CD4-positive, alpha-beta T cell treated with Interferon alpha-2 for 1 hour (primary cell): ENCODE data around the gene CHL1.

Experiments
- DNase-seq, 2 donors: peaks; one replicate each; pipeline ENCODE4 v3.0.0-alpha.2; 2020 to 2022

Gene CHL1

GRCh38 chr3:228442-229182 is 32.0 kb downstream of the CHL1 start:
- no peak for DNase-seq

- DNase-seq, result no peak
These were observed 32.7 kb downstream of the CHL1 start for GRCh38 chr3:229183-229661.

GRCh38 chr3:236881-237280 is 40.3 kb downstream of the CHL1 start:
- DNase-seq, result no peak

GRCh38 chr3:242602-243355 is 46.2 kb downstream of the CHL1 start:
- DNase-seq, result no peak

- no peak for DNase-seq
These were observed 46.8 kb downstream of the CHL1 start for GRCh38 chr3:243356-243725.

- no peak for DNase-seq
These were observed 47.5 kb downstream of the CHL1 start for GRCh38 chr3:244041-244440.

- no peak for DNase-seq
These were observed 51.4 kb downstream of the CHL1 start for GRCh38 chr3:247916-248315.

- no peak for DNase-seq
These were observed 52.4 kb downstream of the CHL1 start for GRCh38 chr3:248864-249520.

GRCh38 chr3:249587-250262 is 53.2 kb downstream of the CHL1 start:
- DNase-seq, result no peak

GRCh38 chr3:256501-256900 is 59.9 kb downstream of the CHL1 start:
- no peak for DNase-seq

GRCh38 chr3:257826-258225 is 61.3 kb downstream of the CHL1 start:
- no peak for DNase-seq

- DNase-seq, result no peak
These were observed 64.3 kb downstream of the CHL1 start for GRCh38 chr3:260898-261297.

- DNase-seq, result no peak
These were observed 66.8 kb downstream of the CHL1 start for GRCh38 chr3:263393-263792.

GRCh38 chr3:264394-265156 is 68.0 kb downstream of the CHL1 start:
- no peak for DNase-seq

- no peak for DNase-seq
These were observed 70.5 kb downstream of the CHL1 start for GRCh38 chr3:267101-267500.

GRCh38 chr3:270688-271087 is 74.1 kb downstream of the CHL1 start:
- no peak for DNase-seq

- DNase-seq, result no peak
These were observed 78.4 kb downstream of the CHL1 start for GRCh38 chr3:274927-275326.

- no peak for DNase-seq
These were observed 81.3 kb downstream of the CHL1 start for GRCh38 chr3:277873-278272.

- peak in 1 of 2 donors; percentile 22 for DNase-seq
These were observed 81.9 kb downstream of the CHL1 start for GRCh38 chr3:278300-279064.

GRCh38 chr3:279325-279724 is 82.8 kb downstream of the CHL1 start:
- no peak for DNase-seq

- DNase-seq, result no peak
These were observed 84.1 kb downstream of the CHL1 start for GRCh38 chr3:280681-281080.

GRCh38 chr3:284322-284721 is 87.8 kb downstream of the CHL1 start:
- no peak for DNase-seq
